HepG2 (cell line): ENCODE measurements around the gene ZMYND8. TPM values are rescaled to one million over a fixed set of nuclear protein-coding genes. Genes with fewer than 3 reads are reported as not detected.
A peak's percentile ranks its signal among the peaks of the same experiment; 100 is the strongest.

Source experiments
- ADNP ChIP-seq: sonication (generic); formaldehyde crosslinking; IDR thresholded peaks from 2 replicates; pipeline ENCODE4 v1.4.0; 2020; ENCODE audit warnings: missing genetic modification reagents
- AHDC1 ChIP-seq: sonication (generic); formaldehyde crosslinking; IDR thresholded peaks from 2 replicates; pipeline ENCODE4 v1.5.1; 2020; ENCODE audit warnings: mild to moderate bottlenecking, missing genetic modification reagents, borderline replicate concordance
- HNF1B ChIP-seq: sonication (generic); formaldehyde crosslinking; IDR thresholded peaks from 2 replicates; pipeline ENCODE4 v1.5.1; 2020; ENCODE audit warnings: mild to moderate bottlenecking, moderate library complexity, missing genetic modification reagents
- HNF4A ChIP-seq: sonication (generic); formaldehyde crosslinking; IDR thresholded peaks from 2 replicates; pipeline ENCODE4 v1.4.0; 2020; ENCODE audit warnings: missing genetic modification reagents
- HNRNPK ChIP-seq: fragments of 200-400 bp; formaldehyde crosslinking; IDR thresholded peaks from 2 replicates; pipeline ENCODE4 v1.6.1; 2018; ENCODE audit warnings: low read length, low read depth, moderate library complexity, mild to moderate bottlenecking; ENCODE audit not compliant: poor library complexity, severe bottlenecking
- KIAA2018 ChIP-seq: sonication (generic); formaldehyde crosslinking; IDR thresholded peaks from 2 replicates; pipeline ENCODE4 v1.5.0; 2020; ENCODE audit warnings: mild to moderate bottlenecking, missing genetic modification reagents, borderline replicate concordance
- MXI1 ChIP-seq: IDR thresholded peaks from 3 replicates; pipeline ENCODE4 v1.6.1; 2012; ENCODE audit warnings: low read depth, low read length, inconsistent platforms, borderline replicate concordance
- PHF21A ChIP-seq: sonication (generic); formaldehyde crosslinking; IDR thresholded peaks from 2 replicates; pipeline ENCODE4 v1.5.0; 2020; ENCODE audit warnings: mild to moderate bottlenecking, missing genetic modification reagents
- SKI ChIP-seq: fragments of 450-650 bp; IDR thresholded peaks from one replicate; pipeline ENCODE4 v1.6.1; 2018; ENCODE audit warnings: mild to moderate bottlenecking; ENCODE audit not compliant: partially characterized antibody
- TAF15 ChIP-seq: fragments of 200-400 bp; formaldehyde crosslinking; IDR thresholded peaks from one replicate; pipeline ENCODE4 v1.6.1; 2018; ENCODE audit warnings: mild to moderate bottlenecking, low read depth, low read length; ENCODE audit not compliant: poor library complexity, severe bottlenecking
- ZNF7 ChIP-seq: IDR thresholded peaks from 2 replicates; pipeline ENCODE4 v1.6.1; 2016; ENCODE audit warnings: missing biosample characterization, missing genetic modification reagents
- ZNF724P ChIP-seq: sonication (generic); formaldehyde crosslinking; IDR thresholded peaks from 2 replicates; pipeline ENCODE4 v1.8.0; 2022; ENCODE audit warnings: missing genetic modification reagents, borderline replicate concordance
- polyA plus RNA-seq, 8 experiments: library from polyadenylated mRNA; depleted of rRNA in 3 of 8; stranded (reverse) in 7 of 8; unstranded in 1 of 8; fragments of >200 nt; fragmentation: Illumina TruSeq in 4 of 8; extraction: Trizol in 4 of 8; gene quantifications; 2 replicates each; pipeline versions ENCODE4 v1.2.1 to v1.2.3, GENCODE V29; 2011 to 2016; ENCODE audit warnings: low read depth in 4 of 8, missing spikeins in 1 of 8, mixed read lengths in 1 of 8; ENCODE audit not compliant: insufficient read depth in 1 of 8
- total RNA-seq, 5 experiments: library from RNA; depleted of rRNA; stranded (reverse); fragments of >200 nt; fragmentation: Illumina TruSeq; extraction: Trizol; gene quantifications; 2 replicates each; pipeline ENCODE4 v1.2.3, GENCODE V29; 2016; ENCODE audit warnings: low read depth in 1 of 5

ZMYND8 gene
- total and polyA plus RNA-seq, 2 of the 13 experiments (the other 11 are each of a cell fraction or from before 2014, with no cell fraction given): 53.9 to 84.7 TPM

GRCh38 chr20:47360297-47361056, 4.0 kb upstream of the ZMYND8 start (continued):
- peak; percentile 69; the same call in 1 of the 2 replicates for TF ChIP-seq AHDC1 (CRISPR knock-in tag)
- TF ChIP-seq TAF15: no peak
- peak; percentile 56; the same call in 1 of the 2 replicates for TF ChIP-seq HNF4A (CRISPR knock-in tag)
- peak; percentile 38 for TF ChIP-seq SKI
- no peak for TF ChIP-seq HNRNPK
- peak; percentile 66; the same call in 1 of the 3 replicates for TF ChIP-seq MXI1
- peak; percentile 37; the same call in 1 of the 2 replicates for TF ChIP-seq PHF21A (CRISPR knock-in tag)
- no peak for TF ChIP-seq KIAA2018 (CRISPR knock-in tag)
- TF ChIP-seq ADNP (CRISPR knock-in tag): no peak
- peak; percentile 74 for TF ChIP-seq HNF1B (CRISPR knock-in tag)
- peak; percentile 71; the same call in 1 of the 2 replicates for TF ChIP-seq ZNF7 (CRISPR knock-in tag)
- peak; percentile 58; the same call in 1 of the 2 replicates for TF ChIP-seq ZNF724P (CRISPR knock-in tag)
